HepG2 (cell line): Measurements from ENCODE around the gene GALR3. TPM values are rescaled to one million over a fixed set of nuclear protein-coding genes. Genes with fewer than 3 reads are reported as not detected.
A peak's percentile ranks its signal among the peaks of the same experiment; 100 is the strongest.

Source experiments
- CTCF ChIP-seq: sonication (generic); formaldehyde crosslinking; IDR thresholded peaks from 2 replicates; pipeline ENCODE4 v1.5.0; 2020; ENCODE audit warnings: mild to moderate bottlenecking, missing genetic modification reagents, moderate library complexity
- FLYWCH1 ChIP-seq: sonication (generic); formaldehyde crosslinking; IDR thresholded peaks from 2 replicates; pipeline ENCODE4 v1.8.1; 2023; ENCODE audit warnings: mild to moderate bottlenecking, missing genetic modification reagents
- FOXJ3 ChIP-seq: sonication (generic); formaldehyde crosslinking; IDR thresholded peaks from 2 replicates; pipeline ENCODE4 v1.4.0; 2020; ENCODE audit warnings: missing genetic modification reagents, mild to moderate bottlenecking, borderline replicate concordance
- PAX8 ChIP-seq: sonication (generic); formaldehyde crosslinking; IDR thresholded peaks from 2 replicates; pipeline ENCODE4 v1.8.0; 2022; ENCODE audit warnings: mild to moderate bottlenecking, missing genetic modification reagents, borderline replicate concordance
- PITX1 ChIP-seq: sonication (generic); formaldehyde crosslinking; IDR thresholded peaks from 2 replicates; pipeline ENCODE4 v1.5.1; 2020; ENCODE audit warnings: mild to moderate bottlenecking, missing genetic modification reagents
- RFX1 ChIP-seq: fragments of 450-650 bp; IDR thresholded peaks from 2 replicates; pipeline ENCODE4 v1.6.1; 2017
- SMC3 ChIP-seq: IDR thresholded peaks from 2 replicates; pipeline ENCODE4 v1.6.1; 2011; ENCODE audit warnings: low read length, improper control_type of control experiment
- ZNF224 ChIP-seq: sonication (generic); formaldehyde crosslinking; IDR thresholded peaks from 2 replicates; pipeline ENCODE4 v1.5.0; 2020; ENCODE audit warnings: mild to moderate bottlenecking, missing genetic modification reagents
- ZNF280D ChIP-seq: sonication (generic); formaldehyde crosslinking; IDR thresholded peaks from 2 replicates; pipeline ENCODE4 v1.5.1; 2020; ENCODE audit warnings: mild to moderate bottlenecking, missing genetic modification reagents
- ZNF629 ChIP-seq: sonication (generic); formaldehyde crosslinking; conservative IDR thresholded peaks from 2 replicates; pipeline ENCODE4 v1.5.0; 2020; ENCODE audit warnings: missing genetic modification reagents
- ZSCAN25 ChIP-seq: sonication (generic); formaldehyde crosslinking; IDR thresholded peaks from 2 replicates; pipeline ENCODE4 v1.8.0; 2022; ENCODE audit warnings: mild to moderate bottlenecking, missing genetic modification reagents
- polyA plus RNA-seq, 8 experiments: library from polyadenylated mRNA; depleted of rRNA in 3 of 8; stranded (reverse) in 7 of 8; unstranded in 1 of 8; fragments of >200 nt; fragmentation: Illumina TruSeq in 4 of 8; extraction: Trizol in 4 of 8; gene quantifications; 2 replicates each; pipeline versions ENCODE4 v1.2.1 to v1.2.3, GENCODE V29; 2011 to 2016; ENCODE audit warnings: low read depth in 4 of 8, missing spikeins in 1 of 8, mixed read lengths in 1 of 8; ENCODE audit not compliant: insufficient read depth in 1 of 8
- total RNA-seq, 5 experiments: library from RNA; depleted of rRNA; stranded (reverse); fragments of >200 nt; fragmentation: Illumina TruSeq; extraction: Trizol; gene quantifications; 2 replicates each; pipeline ENCODE4 v1.2.3, GENCODE V29; 2016; ENCODE audit warnings: low read depth in 1 of 5
- TF ChIP-seq, protein P1 (sequence below): IDR thresholded peaks from 2 replicates; pipeline ENCODE4 v1.6.1; 2016

GALR3 gene
- total and polyA plus RNA-seq, 2 of the 13 experiments (the other 11 are each of a cell fraction or from before 2014, with no cell fraction given), result 0.13 TPM; not detected in 1

DNA sequence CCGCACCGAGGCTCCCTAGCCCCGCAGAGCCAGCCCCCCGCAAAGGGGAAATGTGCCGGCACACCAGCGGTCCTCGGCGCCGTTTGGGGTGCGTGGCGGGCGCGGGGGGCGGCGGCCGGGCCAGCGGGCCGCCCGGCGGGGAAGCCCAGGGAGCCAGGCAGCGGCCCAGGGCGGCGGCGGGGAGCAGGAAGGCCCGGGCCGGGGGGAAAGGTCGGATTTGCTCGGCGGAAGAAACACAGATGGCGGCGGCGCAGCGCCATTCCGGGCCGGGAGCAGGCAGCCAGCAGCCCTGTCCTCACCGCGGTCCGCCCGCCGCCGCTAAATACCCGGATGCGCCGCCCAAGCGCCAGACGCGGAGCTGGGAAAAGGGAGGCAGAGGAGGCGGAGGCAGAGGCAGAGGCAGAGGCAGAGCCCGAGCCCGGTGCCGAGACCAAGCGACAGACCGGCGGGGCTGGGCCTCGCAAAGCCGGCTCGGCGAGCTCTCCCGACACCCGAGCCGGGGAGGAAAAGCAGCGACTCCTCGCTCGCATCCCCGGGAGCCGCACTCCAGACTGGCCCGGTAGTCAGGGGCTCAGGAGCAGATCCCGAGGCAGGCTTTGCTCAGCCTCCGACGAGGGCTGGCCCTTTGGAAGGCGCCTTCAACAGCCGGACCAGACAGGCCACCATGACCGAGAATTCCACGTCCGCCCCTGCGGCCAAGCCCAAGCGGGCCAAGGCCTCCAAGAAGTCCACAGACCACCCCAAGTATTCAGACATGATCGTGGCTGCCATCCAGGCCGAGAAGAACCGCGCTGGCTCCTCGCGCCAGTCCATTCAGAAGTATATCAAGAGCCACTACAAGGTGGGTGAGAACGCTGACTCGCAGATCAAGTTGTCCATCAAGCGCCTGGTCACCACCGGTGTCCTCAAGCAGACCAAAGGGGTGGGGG lies 18.0 kb upstream of the GALR3 start (continued):
- TF ChIP-seq ZSCAN25 (peak; percentile 63; the same call in 1 of the 2 replicates), RFX1 (no peak), SMC3 (no peak), PITX1 (CRISPR knock-in tag) (peak; percentile 61), ZNF224 (CRISPR knock-in tag) (no peak; the same call in 1 of the 2 replicates), ZNF629 (CRISPR knock-in tag) (0 out of 2 replicates have a peak, but pooled peaks have one; percentile 23), CTCF (CRISPR knock-in tag) (no peak), PAX8 (CRISPR knock-in tag) (no peak), FLYWCH1 (CRISPR knock-in tag) (no peak), ZNF280D (CRISPR knock-in tag) (no peak), FOXJ3 (CRISPR knock-in tag) (peak; percentile 47; the same call in 1 of the 2 replicates)
- TF ChIP-seq, protein P1, sequence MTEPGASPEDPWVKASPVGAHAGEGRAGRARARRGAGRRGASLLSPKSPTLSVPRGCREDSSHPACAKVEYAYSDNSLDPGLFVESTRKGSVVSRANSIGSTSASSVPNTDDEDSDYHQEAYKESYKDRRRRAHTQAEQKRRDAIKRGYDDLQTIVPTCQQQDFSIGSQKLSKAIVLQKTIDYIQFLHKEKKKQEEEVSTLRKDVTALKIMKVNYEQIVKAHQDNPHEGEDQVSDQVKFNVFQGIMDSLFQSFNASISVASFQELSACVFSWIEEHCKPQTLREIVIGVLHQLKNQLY (CRISPR knock-in tag), result no peak
